Stimulated activated CD4-positive, alpha-beta T cell treated with anti-CD3 and anti-CD28 coated beads, Interleukin-2, amount 100 ng/mL, for 4 hours (primary cell): ENCODE data around the gene ADARB2.

Source experiments
- DNase-seq: peaks from one replicate; pipeline ENCODE4 v3.0.0-alpha.2; 2020; ENCODE audit warnings: low read depth

Gene ADARB2

GRCh38 chr10:1569208-1569607, 168.1 kb downstream of the ADARB2 start:
- no peak for DNase-seq

GRCh38 chr10:1567742-1568495, 169.4 kb downstream of the ADARB2 start:
- no peak for DNase-seq

- no peak for DNase-seq
Observed at GRCh38 chr10:1567152-1567551, 170.2 kb downstream of the ADARB2 start.

- no peak for DNase-seq
Observed at GRCh38 chr10:1564791-1565190, 172.5 kb downstream of the ADARB2 start.

- DNase-seq, result no peak
Observed at GRCh38 chr10:1563028-1563427, 174.3 kb downstream of the ADARB2 start.

- no peak for DNase-seq
Observed at GRCh38 chr10:1561731-1562337, 175.5 kb downstream of the ADARB2 start.

GRCh38 chr10:1560535-1561192, 176.7 kb downstream of the ADARB2 start:
- DNase-seq, result no peak

- DNase-seq, result no peak
Observed at GRCh38 chr10:1559761-1560160, 177.6 kb downstream of the ADARB2 start.

- no peak for DNase-seq
Observed at GRCh38 chr10:1559311-1559710, 178.0 kb downstream of the ADARB2 start.

GRCh38 chr10:1558906-1559305, 178.4 kb downstream of the ADARB2 start:
- DNase-seq, result no peak

GRCh38 chr10:1557081-1557480, 180.2 kb downstream of the ADARB2 start:
- no peak for DNase-seq

- DNase-seq, result no peak
Observed at GRCh38 chr10:1556496-1556895, 180.8 kb downstream of the ADARB2 start.

GRCh38 chr10:1553951-1554350, 183.4 kb downstream of the ADARB2 start:
- no peak for DNase-seq

GRCh38 chr10:1552881-1553670, 184.2 kb downstream of the ADARB2 start:
- no peak for DNase-seq

GRCh38 chr10:1552406-1552805, 184.9 kb downstream of the ADARB2 start:
- DNase-seq, result no peak

GRCh38 chr10:1551636-1552338, 185.5 kb downstream of the ADARB2 start:
- DNase-seq, result no peak

GRCh38 chr10:1550616-1551015, 186.7 kb downstream of the ADARB2 start:
- no peak for DNase-seq

- no peak for DNase-seq
Observed at GRCh38 chr10:1550291-1550595, 187.1 kb downstream of the ADARB2 start.

- DNase-seq, result no peak
Observed at GRCh38 chr10:1549591-1550290, 187.6 kb downstream of the ADARB2 start.

- DNase-seq, result no peak
Observed at GRCh38 chr10:1548596-1548995, 188.7 kb downstream of the ADARB2 start.

- no peak for DNase-seq
Observed at GRCh38 chr10:1548146-1548545, 189.2 kb downstream of the ADARB2 start.
